22Rv1 (cell line): Measurements from ENCODE around the gene IGFALS.

Experiments used
- H3K27ac ChIP-seq: fragments of 450-650 bp; 2 replicates; pipeline ENCODE4 v1.5.1; 2017
- CTCF ChIP-seq: fragments of 450-650 bp; IDR thresholded peaks from 2 replicates; pipeline ENCODE4 v1.5.1; 2017; ENCODE audit warnings: mild to moderate bottlenecking
- ZFX ChIP-seq: fragments of 450-650 bp; IDR thresholded peaks from 2 replicates; pipeline ENCODE4 v1.6.1; 2017; ENCODE audit warnings: antibody characterized with exemption, borderline replicate concordance

IGFALS gene

GRCh38 chr16:1749152-1750117, 44.1 kb downstream of the IGFALS start:
- H3K27ac ChIP-seq: no peak overlapping the region
- TF ChIP-seq CTCF (no peak), ZFX (no peak)

GRCh38 chr16:1747934-1748333, 45.6 kb downstream of the IGFALS start:
- no peak overlapping the region for H3K27ac ChIP-seq
- no peak for TF ChIP-seq ZFX
- TF ChIP-seq CTCF: no peak

- H3K27ac ChIP-seq: no peak overlapping the region
- no peak for TF ChIP-seq ZFX
- TF ChIP-seq CTCF: no peak
Observed at GRCh38 chr16:1746693-1747195, 46.8 kb downstream of the IGFALS start.

GRCh38 chr16:1745900-1746692, 47.4 kb downstream of the IGFALS start:
- H3K27ac ChIP-seq: no peak overlapping the region
- no peak for TF ChIP-seq ZFX
- no peak for TF ChIP-seq CTCF

- TF ChIP-seq ZFX: no peak
- TF ChIP-seq CTCF: no peak
Observed at GRCh38 chr16:1745181-1745899, 48.2 kb downstream of the IGFALS start.

GRCh38 chr16:1744338-1744840, 49.1 kb downstream of the IGFALS start:
- no peak overlapping the region for H3K27ac ChIP-seq
- no peak for TF ChIP-seq CTCF
- no peak for TF ChIP-seq ZFX

More at GRCh38 chr16:1745181-1745899, 48.2 kb downstream of the IGFALS start:
- no peak overlapping the region for H3K27ac ChIP-seq
